ENCODE results near the gene COX6B1.

- TF ChIP-seq CTCF (IDR thresholded peaks at IDR 0.05; ENCODE audit: low read depth, low read length) (no peak), POLR2A (IDR thresholded peaks at IDR 0.05; ENCODE audit: extremely low read depth, insufficient read length) (no peak)
Observed at GRCh38 chr19:35612224-35612558, 35.9 kb upstream of the COX6B1 start.

All from NB4 (cell line).